Subcutaneous adipose tissue (tissue), 4 donors: ENCODE results near the gene FCHSD2. TPM values are rescaled to one million over a fixed set of nuclear protein-coding genes. Genes with fewer than 3 reads are reported as not detected.

Experiments used
- CTCF ChIP-seq: fragments of 450-650 bp; IDR thresholded peaks from one replicate; pipeline ENCODE4 v1.5.1; 2016; ENCODE audit warnings: low read depth, mild to moderate bottlenecking, control low read depth, antibody characterized with exemption, moderate library complexity
- total RNA-seq, 4 donors: library from RNA; depleted of rRNA; stranded (reverse); fragments of >200 nt; gene quantifications; one replicate each; pipeline ENCODE4 v1.1.0, GENCODE V29; 2016

FCHSD2 gene
- total RNA-seq, 4 donors from 2014 or later: 26.2 to 34.7 (median 30.0) TPM

DNA sequence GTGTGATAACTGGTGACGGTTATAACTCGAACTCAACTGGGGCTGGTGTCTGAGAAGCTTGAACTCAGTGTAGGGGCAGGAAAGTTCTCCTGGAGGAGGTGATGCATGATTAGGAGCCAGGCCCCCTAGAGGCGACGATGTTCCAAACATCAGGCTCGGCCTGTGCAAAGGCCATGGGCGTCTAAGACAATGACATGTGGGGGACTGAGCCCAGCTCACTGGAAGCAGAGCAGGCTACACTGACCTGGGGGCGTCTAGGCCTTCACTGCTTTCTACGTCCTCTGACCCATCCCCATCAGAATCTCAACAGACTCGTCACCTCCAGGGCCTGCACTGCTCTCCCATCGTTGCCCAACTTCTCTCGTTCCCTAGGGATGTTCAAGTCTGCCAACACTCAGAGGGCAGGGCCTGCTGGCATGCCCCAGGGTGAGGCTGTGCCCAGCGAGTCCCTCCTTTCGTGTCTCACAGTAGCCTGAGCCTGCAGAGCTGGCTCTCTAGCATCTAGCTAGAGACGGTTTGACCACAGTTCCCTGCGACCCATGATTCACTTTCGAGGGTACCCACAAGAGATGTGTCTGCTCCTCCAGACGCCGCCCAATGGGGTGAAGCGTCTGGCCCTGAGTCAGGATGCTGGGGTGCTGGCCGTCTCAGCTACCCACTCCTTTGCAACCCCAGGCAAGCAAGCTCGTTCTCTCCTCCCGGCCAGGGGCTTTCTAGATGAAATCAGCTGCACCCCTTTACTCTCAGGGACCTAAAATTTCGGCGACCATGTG lies 329.0 kb downstream of the FCHSD2 start:
- no peak for TF ChIP-seq CTCF

GRCh38 chr11:72812604-72812966 lies 329.5 kb downstream of the FCHSD2 start:
- no peak for TF ChIP-seq CTCF

- no peak for TF ChIP-seq CTCF
These were observed 333.8 kb downstream of the FCHSD2 start for GRCh38 chr11:72808331-72808798.

- no peak for TF ChIP-seq CTCF
These were observed 334.3 kb downstream of the FCHSD2 start for GRCh38 chr11:72807792-72808191.

- no peak for TF ChIP-seq CTCF
These were observed 335.0 kb downstream of the FCHSD2 start for GRCh38 chr11:72807021-72807693.

DNA sequence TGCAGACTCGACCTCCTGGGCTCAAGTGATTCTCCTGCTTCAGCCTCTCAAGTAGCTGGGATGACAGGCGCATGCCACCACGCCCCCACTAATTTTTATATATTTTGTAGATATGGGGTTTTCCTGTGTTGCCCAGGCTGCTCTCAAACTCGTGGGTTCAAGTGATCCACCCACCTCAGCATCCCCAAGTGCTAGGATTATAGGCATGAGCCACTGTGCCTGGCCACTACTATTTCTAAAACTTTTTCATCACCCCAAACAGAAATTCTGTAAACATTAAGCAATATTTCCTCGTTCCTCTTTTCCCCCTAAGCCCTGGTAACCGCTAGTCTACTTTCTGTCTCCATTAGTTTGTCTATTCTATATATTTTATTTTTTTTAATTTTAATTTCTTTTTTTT lies 336.9 kb downstream of the FCHSD2 start:
- no peak for TF ChIP-seq CTCF

DNA sequence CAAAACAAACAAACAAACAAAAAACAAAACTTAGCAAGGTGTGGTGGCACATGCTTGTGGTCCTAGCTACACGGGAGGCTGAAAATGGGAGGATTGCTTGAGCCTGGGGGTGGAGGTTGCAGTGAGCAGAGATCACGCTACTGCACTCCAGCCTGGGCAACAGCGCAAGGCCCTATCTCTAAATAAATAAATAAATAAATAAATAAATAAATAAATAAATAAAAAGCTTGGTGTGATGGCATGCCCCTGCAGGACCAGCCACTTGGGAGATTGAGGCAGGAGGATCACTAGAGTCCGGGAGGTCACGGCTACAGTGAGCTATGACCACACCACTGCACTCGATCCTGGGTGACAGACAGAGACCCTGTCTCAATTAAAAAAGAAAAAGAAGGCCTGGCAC lies 339.3 kb downstream of the FCHSD2 start:
- no peak for TF ChIP-seq CTCF
